HCT116 (cell line): ENCODE results near the gene SBK2. TPM values are rescaled to one million over a fixed set of nuclear protein-coding genes. Genes with fewer than 3 reads are reported as not detected.

Source experiments
- ATAC-seq: fragments of 200-7000 bp; cut with Tn5 transposase; 2 replicates; pipeline ENCODE4 v1.9.1; 2020; ENCODE audit warnings: mild to moderate bottlenecking, moderate library complexity
- BruUV-seq: library from RNA; stranded (reverse); fragments of 400-500 nt; replicated peaks from 2 replicates; lab custom pipeline; 2021; lab: Mats Ljungman, UMichigan
- CTCF ChIA-PET: fragments of 300-600 bp; sonication (Branson Sonifier 250); formaldehyde crosslinking; loops from one replicate; lab custom pipeline; 2021; ENCODE audit warnings: antibody characterized with exemption; lab: Charles Lee
- POLR2A ChIA-PET: fragments of 300-600, 350-600 bp; sonication (Branson Sonifier 250); formaldehyde crosslinking; loops from one replicate; lab custom pipeline; 2021; ENCODE audit warnings: antibody characterized with exemption; lab: Charles Lee
- RAD21 ChIA-PET, 2 experiments: fragments of 300-600 bp; sonication (Branson Sonifier 250); formaldehyde crosslinking; loops; one replicate each; lab custom pipeline; 2023; ENCODE audit warnings: low total read pairs in 2 of 2; ENCODE audit not compliant: uncharacterized antibody in 2 of 2, unreplicated experiment in 2 of 2, low non-redundant PET in 1 of 2; lab: Charles Lee
- DNase-seq: peaks from one replicate; pipeline ENCODE4 v3.0.0-alpha.2; 2010; ENCODE audit warnings: low read depth, low spot score
- H2AFZ ChIP-seq: fragments of 200-600 bp; shearing (Covaris generic), sonication (generic); 2 replicates; pipeline ENCODE4 v1.6.1; 2017; ENCODE audit warnings: low read depth, mixed run types, mixed read lengths, antibody characterized with exemption, low read length; ENCODE audit not compliant: poor library complexity, severe bottlenecking
- H3K27ac ChIP-seq: 2 replicates; pipeline ENCODE4 v1.5.1; 2012; ENCODE audit warnings: low read depth, low read length
- H3K27me3 ChIP-seq: fragments of 200-600 bp; sonication (generic); 2 replicates; pipeline ENCODE4 v1.6.1; 2016; ENCODE audit warnings: mixed run types, low read length, mixed read lengths; ENCODE audit not compliant: insufficient read depth
- H3K36me3 ChIP-seq, 2 experiments: fragments of 200-500 bp in 1 of 2; fragments of 200-600 bp in 1 of 2; sonication (Bioruptor generic) in 1 of 2; sonication (generic) in 1 of 2; 2 replicates each; pipeline versions ENCODE4 v1.5.1 to v1.6.1; 2014 to 2016; ENCODE audit warnings: low read length in 2 of 2, inconsistent platforms in 1 of 2, mixed read lengths in 1 of 2, mixed run types in 1 of 2; ENCODE audit not compliant: insufficient read depth in 2 of 2, control insufficient read depth in 1 of 2
- H3K4me1 ChIP-seq, 2 experiments: fragments of 200-600 bp in 1 of 2; sonication (generic) in 1 of 2; 2 replicates each; pipeline versions ENCODE4 v1.5.1 to v1.6.1; 2012 to 2017; ENCODE audit warnings: low read length in 2 of 2, inconsistent platforms in 1 of 2, mild to moderate bottlenecking in 1 of 2, mixed read lengths in 1 of 2, mixed run types in 1 of 2, moderate library complexity in 1 of 2; ENCODE audit not compliant: insufficient read depth in 2 of 2, control insufficient read depth in 1 of 2
- H3K4me2 ChIP-seq: fragments of 200-600 bp; sonication (generic); 2 replicates; pipeline ENCODE4 v1.6.1; 2017; ENCODE audit warnings: mixed run types, low read length, mixed read lengths
- H3K4me3 ChIP-seq, 2 experiments: fragments of 200-600 bp in 1 of 2; sonication (generic) in 1 of 2; replicated peaks in 1 of 2; 2 replicates each; pipeline ENCODE4 v1.5.1; 2011 to 2016; ENCODE audit warnings: low read length in 2 of 2, control low read depth in 1 of 2, low read depth in 1 of 2, mild to moderate bottlenecking in 1 of 2, mixed read lengths in 1 of 2, mixed run types in 1 of 2
- H3K79me2 ChIP-seq: fragments of 200-600 bp; sonication (generic); 2 replicates; pipeline ENCODE4 v1.6.1; 2017; ENCODE audit warnings: mild to moderate bottlenecking, mixed run types, low read length, moderate library complexity, mixed read lengths; ENCODE audit not compliant: insufficient read depth
- H3K9ac ChIP-seq: fragments of 200-600 bp; sonication (generic); 2 replicates; pipeline ENCODE4 v1.6.1; 2016; ENCODE audit warnings: low read length, mixed read lengths
- H3K9me2 ChIP-seq: fragments of 200-600 bp; sonication (generic), shearing (Covaris generic); 2 replicates; pipeline ENCODE4 v1.6.1; 2017; ENCODE audit warnings: mixed run types, mild to moderate bottlenecking, moderate library complexity; ENCODE audit not compliant: insufficient read depth
- H3K9me3 ChIP-seq, 2 experiments: fragments of 200-500 bp in 1 of 2; fragments of 200-600 bp in 1 of 2; sonication (Bioruptor generic) in 1 of 2; sonication (generic) in 1 of 2; 2 replicates each; pipeline ENCODE4 v1.6.1; 2014 to 2017; ENCODE audit warnings: low read length in 2 of 2, mixed read lengths in 2 of 2, inconsistent platforms in 1 of 2, low read depth in 1 of 2, mild to moderate bottlenecking in 1 of 2, mixed run types in 1 of 2, moderate library complexity in 1 of 2; ENCODE audit not compliant: control insufficient read depth in 1 of 2, insufficient read depth in 1 of 2
- H4K20me1 ChIP-seq: fragments of 200-600 bp; sonication (generic), shearing (Covaris generic); 2 replicates; pipeline ENCODE4 v1.6.1; 2017; ENCODE audit warnings: mixed run types, mild to moderate bottlenecking, moderate library complexity; ENCODE audit not compliant: insufficient read depth
- CBX3 ChIP-seq: IDR thresholded peaks from 2 replicates; pipeline ENCODE4 v1.6.1; 2012; ENCODE audit warnings: low read depth
- EZH2 ChIP-seq: fragments of 200-600 bp; sonication (generic); IDR thresholded peaks from 2 replicates; pipeline ENCODE4 v1.6.1; 2017; ENCODE audit warnings: antibody characterized with exemption, mixed run types
- EZH2phosphoT487 ChIP-seq: fragments of 200-600 bp; IDR thresholded peaks from 2 replicates; pipeline ENCODE4 v1.6.1; 2018; ENCODE audit warnings: antibody characterized with exemption, borderline replicate concordance
- FOSL1 ChIP-seq: IDR thresholded peaks from 2 replicates; pipeline ENCODE4 v1.6.1; 2012; ENCODE audit warnings: low read depth
- JUND ChIP-seq: IDR thresholded peaks from 2 replicates; pipeline ENCODE4 v1.6.1; 2012
- POLR2A ChIP-seq: IDR thresholded peaks from 2 replicates; pipeline ENCODE4 v1.7.0; 2011; ENCODE audit warnings: borderline replicate concordance; ENCODE audit not compliant: insufficient read depth, insufficient read length; ENCODE audit errors: extremely low read depth
- POLR2AphosphoS5 ChIP-seq: IDR thresholded peaks from 2 replicates; pipeline ENCODE4 v1.6.1; 2011; ENCODE audit warnings: mild to moderate bottlenecking, low read depth, low read length, moderate library complexity
- SP1 ChIP-seq: IDR thresholded peaks from 2 replicates; pipeline ENCODE4 v1.6.1; 2012; ENCODE audit warnings: low read depth
- intact Hi-C: fragments of 100-400 bp; cut with micrococcal nuclease; formaldehyde crosslinking; loops from 2 replicates; pipeline ENCODE4 v1.10.0; 2022
- total RNA-seq: library from RNA; stranded (reverse); gene quantifications from one replicate; pipeline ENCODE4 v1.2.1, GENCODE V29; 2021; ENCODE audit not compliant: unreplicated experiment
- TF ChIP-seq, protein P1 (sequence below): IDR thresholded peaks from 2 replicates; pipeline ENCODE4 v1.6.1; 2012
- TF ChIP-seq, protein P2 (sequence below): IDR thresholded peaks from 2 replicates; pipeline ENCODE4 v1.6.1; 2012
- TF ChIP-seq, protein P3 (sequence below): IDR thresholded peaks from 2 replicates; pipeline ENCODE4 v1.6.1; 2011; ENCODE audit warnings: mild to moderate bottlenecking, low read length, moderate library complexity; ENCODE audit not compliant: insufficient replicate concordance; ENCODE audit errors: extremely low read depth
- TF ChIP-seq, protein P4 (sequence below), 3 experiments: fragments of 200-600 bp in 1 of 3; sonication (generic) in 1 of 3; IDR thresholded peaks in 2 of 3; conservative IDR thresholded peaks in 1 of 3; 2 replicates each; pipeline ENCODE4 v1.5.1; 2012 to 2017; ENCODE audit warnings: low read depth in 2 of 3, low read length in 2 of 3, antibody characterized with exemption in 1 of 3, borderline replicate concordance in 1 of 3, control low read depth in 1 of 3, mild to moderate bottlenecking in 1 of 3, mixed read lengths in 1 of 3, mixed run types in 1 of 3, moderate library complexity in 1 of 3; ENCODE audit not compliant: insufficient read depth in 1 of 3

Gene SBK2
- total RNA-seq, 1 experiment from 2014 or later = 0.30 TPM

DNA sequence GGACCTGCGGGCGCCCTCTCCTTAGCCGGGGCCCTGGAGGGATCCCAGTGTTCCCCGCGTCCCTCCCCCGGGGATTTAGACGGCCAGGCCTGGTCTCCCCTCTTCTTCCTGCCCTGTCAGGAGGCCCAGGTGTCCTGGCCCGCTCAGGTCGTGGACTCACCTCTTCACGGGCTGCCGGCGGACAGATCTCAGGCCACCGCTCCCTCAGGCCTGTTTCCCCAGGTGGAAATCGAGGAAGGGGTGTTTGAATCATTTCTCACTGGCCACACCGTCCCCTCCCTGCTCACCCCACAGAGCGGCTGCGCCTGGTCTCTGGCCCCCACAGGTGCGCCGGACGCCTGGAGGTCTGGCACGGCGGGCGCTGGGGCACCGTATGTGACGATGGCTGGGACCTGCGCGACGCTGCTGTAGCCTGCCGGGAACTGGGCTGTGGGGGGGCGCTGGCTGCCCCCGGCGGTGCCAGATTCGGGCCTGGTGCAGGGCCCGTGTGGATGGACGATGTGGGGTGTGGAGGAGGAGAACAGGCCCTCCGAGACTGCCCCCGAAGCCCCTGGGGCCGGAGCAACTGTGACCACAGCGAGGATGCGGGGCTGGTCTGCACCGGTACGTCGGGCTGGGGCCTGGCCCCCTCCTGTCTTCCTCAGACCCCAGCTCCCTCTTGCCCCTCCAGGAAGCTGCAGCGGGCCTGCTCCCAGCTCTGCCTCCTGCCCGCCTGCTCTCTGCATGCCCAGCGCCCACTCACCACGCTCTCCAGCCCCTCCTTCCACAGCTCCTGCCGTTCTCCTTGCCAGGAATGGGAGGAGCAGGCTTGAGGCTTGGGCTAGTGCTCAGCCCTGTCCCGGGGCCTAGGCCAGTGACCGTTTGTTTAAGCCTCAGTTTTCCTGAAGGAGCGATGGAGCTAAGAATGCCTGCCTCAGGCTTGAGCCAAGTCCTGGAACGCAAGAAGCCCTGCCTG lies 46.2 kb downstream of the SBK2 start (continued):
- TF ChIP-seq POLR2A (no peak), EZH2 (no peak)
- TF ChIP-seq, protein P1, sequence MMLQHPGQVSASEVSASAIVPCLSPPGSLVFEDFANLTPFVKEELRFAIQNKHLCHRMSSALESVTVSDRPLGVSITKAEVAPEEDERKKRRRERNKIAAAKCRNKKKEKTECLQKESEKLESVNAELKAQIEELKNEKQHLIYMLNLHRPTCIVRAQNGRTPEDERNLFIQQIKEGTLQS = no peak

DNA sequence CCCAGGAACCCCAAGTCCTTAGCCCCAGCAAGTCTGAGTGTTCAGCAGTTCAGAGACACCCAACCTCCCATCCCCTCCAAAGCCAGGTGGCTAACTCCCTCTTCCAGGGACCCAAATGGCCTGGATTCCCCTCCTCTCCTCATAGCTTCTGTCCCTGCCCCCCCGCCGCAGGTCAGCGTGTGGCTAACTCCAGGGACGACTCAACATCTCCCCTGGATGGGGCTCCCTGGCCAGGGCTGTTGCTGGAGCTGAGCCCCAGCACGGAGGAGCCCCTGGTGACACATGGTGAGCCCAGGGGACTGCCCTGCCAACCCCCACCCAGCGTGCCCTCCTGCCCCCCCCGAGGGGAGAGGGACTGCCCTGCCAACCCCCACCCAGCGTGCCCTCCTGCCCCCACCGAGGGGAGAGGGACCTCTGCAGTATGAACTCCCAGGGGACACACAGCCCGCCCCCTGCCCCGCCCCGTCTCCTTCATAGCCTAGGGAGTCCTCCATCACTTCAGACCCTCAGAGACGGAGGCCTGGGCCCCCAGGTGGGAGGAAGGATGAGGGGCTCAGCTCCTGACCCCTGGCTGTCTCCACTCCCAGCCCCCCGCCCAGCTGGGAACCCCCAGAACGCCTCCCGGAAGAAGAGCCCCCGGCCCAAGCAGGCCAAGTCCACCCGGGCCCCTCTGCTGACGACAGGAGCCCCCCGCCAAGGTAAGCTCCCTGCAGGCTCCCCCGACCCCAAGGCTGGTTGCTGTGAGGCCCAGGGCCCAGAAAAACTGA lies 47.0 kb downstream of the SBK2 start:
- intact Hi-C loops = no loop called here
- H3K27ac ChIP-seq = no peak overlapping the region

More for the DNA sequence above, 47.0 kb downstream of the SBK2 start:
- ATAC-seq = no peak
- Histone ChIP-seq H3K4me3 (no peak overlapping the region), H2AFZ (no peak overlapping the region), H3K4me2 (no peak overlapping the region)
- RAD21 ChIA-PET = no interaction called here
- TF ChIP-seq FOSL1 = no peak
- TF ChIP-seq CBX3 = no peak
- TF ChIP-seq, protein P2, sequence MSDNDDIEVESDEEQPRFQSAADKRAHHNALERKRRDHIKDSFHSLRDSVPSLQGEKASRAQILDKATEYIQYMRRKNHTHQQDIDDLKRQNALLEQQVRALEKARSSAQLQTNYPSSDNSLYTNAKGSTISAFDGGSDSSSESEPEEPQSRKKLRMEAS = no peak
- TF ChIP-seq, protein P3, sequence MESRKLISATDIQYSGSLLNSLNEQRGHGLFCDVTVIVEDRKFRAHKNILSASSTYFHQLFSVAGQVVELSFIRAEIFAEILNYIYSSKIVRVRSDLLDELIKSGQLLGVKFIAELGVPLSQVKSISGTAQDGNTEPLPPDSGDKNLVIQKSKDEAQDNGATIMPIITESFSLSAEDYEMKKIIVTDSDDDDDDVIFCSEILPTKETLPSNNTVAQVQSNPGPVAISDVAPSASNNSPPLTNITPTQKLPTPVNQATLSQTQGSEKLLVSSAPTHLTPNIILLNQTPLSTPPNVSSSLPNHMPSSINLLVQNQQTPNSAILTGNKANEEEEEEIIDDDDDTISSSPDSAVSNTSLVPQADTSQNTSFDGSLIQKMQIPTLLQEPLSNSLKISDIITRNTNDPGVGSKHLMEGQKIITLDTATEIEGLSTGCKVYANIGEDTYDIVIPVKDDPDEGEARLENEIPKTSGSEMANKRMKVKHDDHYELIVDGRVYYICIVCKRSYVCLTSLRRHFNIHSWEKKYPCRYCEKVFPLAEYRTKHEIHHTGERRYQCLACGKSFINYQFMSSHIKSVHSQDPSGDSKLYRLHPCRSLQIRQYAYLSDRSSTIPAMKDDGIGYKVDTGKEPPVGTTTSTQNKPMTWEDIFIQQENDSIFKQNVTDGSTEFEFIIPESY = no peak
- no peak for TF ChIP-seq POLR2AphosphoS5
- no peak for TF ChIP-seq EZH2
- no peak for TF ChIP-seq EZH2phosphoT487
- TF ChIP-seq SP1 = no peak
- TF ChIP-seq, protein P4, sequence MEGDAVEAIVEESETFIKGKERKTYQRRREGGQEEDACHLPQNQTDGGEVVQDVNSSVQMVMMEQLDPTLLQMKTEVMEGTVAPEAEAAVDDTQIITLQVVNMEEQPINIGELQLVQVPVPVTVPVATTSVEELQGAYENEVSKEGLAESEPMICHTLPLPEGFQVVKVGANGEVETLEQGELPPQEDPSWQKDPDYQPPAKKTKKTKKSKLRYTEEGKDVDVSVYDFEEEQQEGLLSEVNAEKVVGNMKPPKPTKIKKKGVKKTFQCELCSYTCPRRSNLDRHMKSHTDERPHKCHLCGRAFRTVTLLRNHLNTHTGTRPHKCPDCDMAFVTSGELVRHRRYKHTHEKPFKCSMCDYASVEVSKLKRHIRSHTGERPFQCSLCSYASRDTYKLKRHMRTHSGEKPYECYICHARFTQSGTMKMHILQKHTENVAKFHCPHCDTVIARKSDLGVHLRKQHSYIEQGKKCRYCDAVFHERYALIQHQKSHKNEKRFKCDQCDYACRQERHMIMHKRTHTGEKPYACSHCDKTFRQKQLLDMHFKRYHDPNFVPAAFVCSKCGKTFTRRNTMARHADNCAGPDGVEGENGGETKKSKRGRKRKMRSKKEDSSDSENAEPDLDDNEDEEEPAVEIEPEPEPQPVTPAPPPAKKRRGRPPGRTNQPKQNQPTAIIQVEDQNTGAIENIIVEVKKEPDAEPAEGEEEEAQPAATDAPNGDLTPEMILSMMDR (IDR thresholded peaks at IDR 0.05 in 2 of 3, conservative IDR thresholded peaks at IDR 0.05 in 1 of 3; ENCODE audit: borderline replicate concordance in 1 of 3, insufficient read depth in 1 of 3, low read depth in 2 of 3, low read length in 2 of 3) = no peak
- TF ChIP-seq JUND = no peak
- TF ChIP-seq POLR2A = no peak
- TF ChIP-seq, all 23 proteins: peak for 0
- no peak overlapping the region for H3K9ac ChIP-seq
- no peaks in the 10 kb centered on the region for H4K20me1 ChIP-seq
- peaks cover 5 to 26% of the 10 kb centered on the region in 2 experiments; a peak in 3 of 4 replicates for H3K4me1 ChIP-seq
- no peaks in the 10 kb centered on the region for H3K9me2 ChIP-seq
- no TSS peak for BruUV-seq
- H3K9me3 ChIP-seq = no peaks in the 10 kb centered on the region
- H3K27me3 ChIP-seq = no peaks in the 10 kb centered on the region
- DNase-seq = no peak
- no peaks in the 10 kb centered on the region for H3K36me3 ChIP-seq
- ChIA-PET CTCF (no interaction called here), POLR2A (no interaction called here)
- peaks cover 7% of the 10 kb centered on the region; the same call in 1 of the 2 replicates for H3K79me2 ChIP-seq
